SK-N-SH treated with all-trans-retinoic acid at 6 μM for 48 hours (cell line): Measurements from ENCODE around the gene SHANK3.

Experiments
- ATAC-seq: fragments of 200-7000 bp; cut with Tn5 transposase; 3 replicates; pipeline ENCODE4 v1.9.1; 2020; ENCODE audit warnings: mild to moderate bottlenecking, moderate library complexity
- BACH2 ChIP-seq: fragments of 250-450 bp; sonication (Bioruptor Pico); IDR thresholded peaks from 2 replicates; pipeline ENCODE4 v1.9.0; 2021; ENCODE audit warnings: mild to moderate bottlenecking, borderline replicate concordance
- CSDC2 ChIP-seq: fragments of 250-450 bp; sonication (Bioruptor Pico); IDR thresholded peaks from 2 replicates; pipeline ENCODE4 v1.5.0; 2020; ENCODE audit warnings: mild to moderate bottlenecking, moderate library complexity
- ISL1 ChIP-seq: fragments of 250-450 bp; sonication (Bioruptor Pico); IDR thresholded peaks from 2 replicates; pipeline ENCODE4 v2.1.2; 2022; ENCODE audit warnings: mild to moderate bottlenecking, moderate library complexity
- OSR1 ChIP-seq: fragments of 250-450 bp; sonication (Bioruptor Pico); IDR thresholded peaks from 2 replicates; pipeline ENCODE4 v1.8.0; 2022; ENCODE audit warnings: moderate library complexity, mild to moderate bottlenecking, inconsistent platforms
- SNAI2 ChIP-seq: fragments of 250-450 bp; sonication (Bioruptor Pico); IDR thresholded peaks from 2 replicates; pipeline ENCODE4 v1.5.0; 2020; ENCODE audit warnings: mild to moderate bottlenecking, moderate library complexity
- ZC3H10 ChIP-seq: fragments of 250-450 bp; sonication (Bioruptor Pico); IDR thresholded peaks from 2 replicates; pipeline ENCODE4 v1.5.1; 2021; ENCODE audit warnings: mild to moderate bottlenecking, moderate library complexity
- ZFP3 ChIP-seq: fragments of 250-450 bp; sonication (Bioruptor Pico); IDR thresholded peaks from 2 replicates; pipeline ENCODE4 v1.5.0; 2020; ENCODE audit warnings: mild to moderate bottlenecking, moderate library complexity
- ZFP30 ChIP-seq: fragments of 450-650 bp; formaldehyde crosslinking; IDR thresholded peaks from 2 replicates; pipeline ENCODE4 v1.5.0; 2022; ENCODE audit warnings: mild to moderate bottlenecking, moderate library complexity
- ZNF565 ChIP-seq: fragments of 450-650 bp; formaldehyde crosslinking; conservative IDR thresholded peaks from 2 replicates; pipeline ENCODE4 v1.5.0; 2020; ENCODE audit warnings: low read depth, mild to moderate bottlenecking, moderate library complexity
- ZNF70 ChIP-seq: fragments of 450-650 bp; formaldehyde crosslinking; IDR thresholded peaks from 2 replicates; pipeline ENCODE4 v1.5.0; 2020; ENCODE audit warnings: mild to moderate bottlenecking, moderate library complexity
- ZNF8 ChIP-seq: fragments of 450-650 bp; formaldehyde crosslinking; IDR thresholded peaks from 2 replicates; pipeline ENCODE4 v1.5.0; 2020; ENCODE audit warnings: mild to moderate bottlenecking, moderate library complexity
- TF ChIP-seq, protein P1 (sequence below): fragments of 250-450 bp; sonication (Bioruptor Pico); IDR thresholded peaks from 2 replicates; pipeline ENCODE4 v1.8.0; 2020; ENCODE audit warnings: mild to moderate bottlenecking, moderate library complexity, borderline replicate concordance
- TF ChIP-seq, protein P2 (sequence below): fragments of 250-450 bp; sonication (Bioruptor Pico); IDR thresholded peaks from 2 replicates; pipeline ENCODE4 v1.8.0; 2021; ENCODE audit warnings: low read depth, mild to moderate bottlenecking, moderate library complexity, borderline replicate concordance
- TF ChIP-seq, protein P3 (sequence below): fragments of 250-450 bp; sonication (Bioruptor Pico); IDR thresholded peaks from 2 replicates; pipeline ENCODE4 v1.5.1; 2020; ENCODE audit warnings: low read depth, mild to moderate bottlenecking, moderate library complexity
- TF ChIP-seq, protein P4 (sequence below): fragments of 250-450 bp; sonication (Bioruptor Pico); IDR thresholded peaks from 2 replicates; pipeline ENCODE4 v1.5.0; 2020; ENCODE audit warnings: mild to moderate bottlenecking, moderate library complexity

Gene SHANK3

DNA sequence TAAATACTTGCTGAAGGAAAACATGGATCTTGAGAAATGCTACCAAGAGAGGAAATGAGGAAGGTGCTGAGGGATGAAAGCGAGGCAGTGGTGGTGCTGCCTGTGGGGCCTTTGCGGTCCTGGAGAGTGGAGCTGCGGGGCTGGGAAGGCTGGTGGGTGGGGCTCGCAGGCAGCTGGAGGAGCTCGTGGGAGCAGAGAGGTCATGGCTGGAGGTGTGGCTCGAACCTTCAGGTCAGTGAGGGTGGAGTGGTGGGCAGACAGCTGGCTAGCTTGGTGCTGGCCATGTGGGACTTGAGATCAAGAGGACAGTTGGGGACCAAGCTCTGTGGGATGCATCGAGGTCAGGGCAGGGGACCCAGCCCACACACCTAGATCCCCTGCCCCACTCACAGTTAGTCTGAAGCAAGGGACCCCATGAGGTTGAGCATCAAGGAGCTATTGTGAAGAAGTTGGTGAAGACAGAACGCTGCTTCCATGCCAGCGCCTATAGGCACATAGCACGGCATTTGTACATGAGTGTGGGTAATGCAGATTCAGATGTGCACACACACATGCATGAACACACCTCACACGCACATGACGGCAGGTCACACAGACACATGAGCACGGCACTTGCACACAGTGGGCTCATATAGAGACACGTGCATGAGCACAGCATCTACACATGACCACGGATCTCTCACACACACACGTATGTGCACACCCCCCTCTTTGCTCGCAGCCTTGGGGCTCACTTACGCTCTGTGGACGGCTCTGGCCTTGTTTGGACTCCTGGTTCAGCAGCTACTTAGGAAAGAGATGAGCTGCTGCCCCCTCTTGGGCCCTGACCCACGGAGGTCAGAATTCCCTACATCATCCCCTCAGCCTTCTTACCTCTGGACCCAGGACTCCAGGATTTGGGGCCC is 30.4 kb downstream of the SHANK3 start:
- no peak; the same call in 2 of the 3 replicates for ATAC-seq
- TF ChIP-seq ZNF70 (CRISPR knock-in tag) (no peak), CSDC2 (CRISPR knock-in tag) (no peak), ZNF8 (CRISPR knock-in tag) (no peak), ZFP3 (CRISPR knock-in tag) (no peak)
- TF ChIP-seq, protein P1, sequence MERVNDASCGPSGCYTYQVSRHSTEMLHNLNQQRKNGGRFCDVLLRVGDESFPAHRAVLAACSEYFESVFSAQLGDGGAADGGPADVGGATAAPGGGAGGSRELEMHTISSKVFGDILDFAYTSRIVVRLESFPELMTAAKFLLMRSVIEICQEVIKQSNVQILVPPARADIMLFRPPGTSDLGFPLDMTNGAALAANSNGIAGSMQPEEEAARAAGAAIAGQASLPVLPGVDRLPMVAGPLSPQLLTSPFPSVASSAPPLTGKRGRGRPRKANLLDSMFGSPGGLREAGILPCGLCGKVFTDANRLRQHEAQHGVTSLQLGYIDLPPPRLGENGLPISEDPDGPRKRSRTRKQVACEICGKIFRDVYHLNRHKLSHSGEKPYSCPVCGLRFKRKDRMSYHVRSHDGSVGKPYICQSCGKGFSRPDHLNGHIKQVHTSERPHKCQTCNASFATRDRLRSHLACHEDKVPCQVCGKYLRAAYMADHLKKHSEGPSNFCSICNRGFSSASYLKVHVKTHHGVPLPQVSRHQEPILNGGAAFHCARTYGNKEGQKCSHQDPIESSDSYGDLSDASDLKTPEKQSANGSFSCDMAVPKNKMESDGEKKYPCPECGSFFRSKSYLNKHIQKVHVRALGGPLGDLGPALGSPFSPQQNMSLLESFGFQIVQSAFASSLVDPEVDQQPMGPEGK (CRISPR knock-in tag): no peak
- TF ChIP-seq, protein P2, sequence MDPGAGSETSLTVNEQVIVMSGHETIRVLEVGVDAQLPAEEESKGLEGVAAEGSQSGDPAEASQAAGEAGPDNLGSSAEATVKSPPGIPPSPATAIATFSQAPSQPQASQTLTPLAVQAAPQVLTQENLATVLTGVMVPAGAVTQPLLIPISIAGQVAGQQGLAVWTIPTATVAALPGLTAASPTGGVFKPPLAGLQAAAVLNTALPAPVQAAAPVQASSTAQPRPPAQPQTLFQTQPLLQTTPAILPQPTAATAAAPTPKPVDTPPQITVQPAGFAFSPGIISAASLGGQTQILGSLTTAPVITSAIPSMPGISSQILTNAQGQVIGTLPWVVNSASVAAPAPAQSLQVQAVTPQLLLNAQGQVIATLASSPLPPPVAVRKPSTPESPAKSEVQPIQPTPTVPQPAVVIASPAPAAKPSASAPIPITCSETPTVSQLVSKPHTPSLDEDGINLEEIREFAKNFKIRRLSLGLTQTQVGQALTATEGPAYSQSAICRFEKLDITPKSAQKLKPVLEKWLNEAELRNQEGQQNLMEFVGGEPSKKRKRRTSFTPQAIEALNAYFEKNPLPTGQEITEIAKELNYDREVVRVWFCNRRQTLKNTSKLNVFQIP (CRISPR knock-in tag): no peak

DNA sequence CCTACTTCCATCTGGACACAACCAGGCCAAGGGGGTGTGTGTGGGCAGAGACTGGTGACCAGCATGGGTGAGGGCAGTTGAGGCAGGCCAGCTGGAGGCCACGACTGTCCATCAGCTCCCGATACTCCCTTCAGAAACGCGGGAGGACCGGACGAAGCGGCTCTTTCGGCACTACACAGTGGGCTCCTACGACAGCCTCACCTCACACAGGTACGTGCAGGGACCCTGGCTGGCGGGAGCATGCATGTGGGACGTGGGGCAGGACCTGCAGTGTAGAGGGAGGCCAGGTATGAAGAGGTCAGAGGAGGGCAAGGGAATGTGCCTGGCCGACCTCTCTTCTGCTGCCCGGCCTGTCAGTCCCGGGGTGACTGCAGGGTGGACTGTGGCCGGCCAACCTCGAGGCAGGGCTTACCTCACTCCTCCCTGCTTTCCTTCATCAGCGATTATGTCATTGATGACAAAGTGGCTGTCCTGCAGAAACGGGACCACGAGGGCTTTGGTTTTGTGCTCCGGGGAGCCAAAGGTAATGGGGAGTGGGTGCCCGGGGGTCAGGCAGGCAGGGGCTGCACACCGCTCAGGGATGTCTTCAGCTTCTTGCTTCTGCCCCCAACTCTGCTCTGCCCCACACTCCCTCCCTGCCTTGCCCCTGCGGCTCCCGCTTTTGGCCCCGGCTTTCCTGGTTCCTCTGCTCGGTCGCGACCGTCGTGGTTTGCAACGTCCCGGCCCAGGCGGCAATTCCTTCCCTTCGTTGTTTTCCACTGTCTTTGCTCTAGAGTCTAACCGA is 31.3 kb downstream of the SHANK3 start:
- no peak for ATAC-seq
- TF ChIP-seq SNAI2 (CRISPR knock-in tag) (no peak), ISL1 (CRISPR knock-in tag) (no peak), ZNF8 (CRISPR knock-in tag) (no peak), ZFP30 (CRISPR knock-in tag) (no peak), CSDC2 (CRISPR knock-in tag) (no peak)
- TF ChIP-seq, protein P1 (CRISPR knock-in tag): no peak
- TF ChIP-seq, protein P3, sequence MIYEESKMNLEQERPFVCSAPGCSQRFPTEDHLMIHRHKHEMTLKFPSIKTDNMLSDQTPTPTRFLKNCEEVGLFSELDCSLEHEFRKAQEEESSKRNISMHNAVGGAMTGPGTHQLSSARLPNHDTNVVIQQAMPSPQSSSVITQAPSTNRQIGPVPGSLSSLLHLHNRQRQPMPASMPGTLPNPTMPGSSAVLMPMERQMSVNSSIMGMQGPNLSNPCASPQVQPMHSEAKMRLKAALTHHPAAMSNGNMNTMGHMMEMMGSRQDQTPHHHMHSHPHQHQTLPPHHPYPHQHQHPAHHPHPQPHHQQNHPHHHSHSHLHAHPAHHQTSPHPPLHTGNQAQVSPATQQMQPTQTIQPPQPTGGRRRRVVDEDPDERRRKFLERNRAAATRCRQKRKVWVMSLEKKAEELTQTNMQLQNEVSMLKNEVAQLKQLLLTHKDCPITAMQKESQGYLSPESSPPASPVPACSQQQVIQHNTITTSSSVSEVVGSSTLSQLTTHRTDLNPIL (CRISPR knock-in tag): no peak

DNA sequence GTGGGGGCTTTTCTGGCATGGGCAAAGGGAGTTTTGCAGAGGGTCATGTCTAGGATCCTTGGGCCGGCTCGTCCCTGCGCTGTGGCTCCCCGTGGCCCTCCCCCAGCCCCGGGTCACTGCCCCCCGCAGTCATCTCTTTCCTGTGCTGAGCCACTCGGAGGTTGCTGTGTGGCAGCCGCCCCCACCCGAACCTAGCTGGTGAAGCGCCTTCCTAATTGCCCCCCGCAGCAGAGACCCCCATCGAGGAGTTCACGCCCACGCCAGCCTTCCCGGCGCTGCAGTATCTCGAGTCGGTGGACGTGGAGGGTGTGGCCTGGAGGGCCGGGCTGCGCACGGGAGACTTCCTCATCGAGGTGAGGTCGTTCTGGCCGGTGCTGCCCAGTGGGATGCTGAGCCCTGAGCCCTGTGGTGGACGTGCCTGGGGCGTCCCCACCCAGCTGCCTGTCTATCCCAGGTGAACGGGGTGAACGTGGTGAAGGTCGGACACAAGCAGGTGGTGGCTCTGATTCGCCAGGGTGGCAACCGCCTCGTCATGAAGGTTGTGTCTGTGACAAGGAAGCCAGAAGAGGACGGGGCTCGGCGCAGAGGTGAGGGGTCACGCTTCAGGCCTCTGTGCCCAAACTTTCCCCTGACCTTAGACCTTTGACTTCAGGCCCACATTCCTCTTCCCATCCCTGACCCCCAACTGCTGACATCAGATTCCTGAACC is 32.0 kb downstream of the SHANK3 start:
- no peak for TF ChIP-seq ZFP3 (CRISPR knock-in tag)
- no peak for TF ChIP-seq ISL1 (CRISPR knock-in tag)
- no peak for TF ChIP-seq ZC3H10 (CRISPR knock-in tag)
- no peak for TF ChIP-seq ZNF565 (CRISPR knock-in tag)
- TF ChIP-seq, protein P1 (CRISPR knock-in tag): no peak
- TF ChIP-seq, protein P4, sequence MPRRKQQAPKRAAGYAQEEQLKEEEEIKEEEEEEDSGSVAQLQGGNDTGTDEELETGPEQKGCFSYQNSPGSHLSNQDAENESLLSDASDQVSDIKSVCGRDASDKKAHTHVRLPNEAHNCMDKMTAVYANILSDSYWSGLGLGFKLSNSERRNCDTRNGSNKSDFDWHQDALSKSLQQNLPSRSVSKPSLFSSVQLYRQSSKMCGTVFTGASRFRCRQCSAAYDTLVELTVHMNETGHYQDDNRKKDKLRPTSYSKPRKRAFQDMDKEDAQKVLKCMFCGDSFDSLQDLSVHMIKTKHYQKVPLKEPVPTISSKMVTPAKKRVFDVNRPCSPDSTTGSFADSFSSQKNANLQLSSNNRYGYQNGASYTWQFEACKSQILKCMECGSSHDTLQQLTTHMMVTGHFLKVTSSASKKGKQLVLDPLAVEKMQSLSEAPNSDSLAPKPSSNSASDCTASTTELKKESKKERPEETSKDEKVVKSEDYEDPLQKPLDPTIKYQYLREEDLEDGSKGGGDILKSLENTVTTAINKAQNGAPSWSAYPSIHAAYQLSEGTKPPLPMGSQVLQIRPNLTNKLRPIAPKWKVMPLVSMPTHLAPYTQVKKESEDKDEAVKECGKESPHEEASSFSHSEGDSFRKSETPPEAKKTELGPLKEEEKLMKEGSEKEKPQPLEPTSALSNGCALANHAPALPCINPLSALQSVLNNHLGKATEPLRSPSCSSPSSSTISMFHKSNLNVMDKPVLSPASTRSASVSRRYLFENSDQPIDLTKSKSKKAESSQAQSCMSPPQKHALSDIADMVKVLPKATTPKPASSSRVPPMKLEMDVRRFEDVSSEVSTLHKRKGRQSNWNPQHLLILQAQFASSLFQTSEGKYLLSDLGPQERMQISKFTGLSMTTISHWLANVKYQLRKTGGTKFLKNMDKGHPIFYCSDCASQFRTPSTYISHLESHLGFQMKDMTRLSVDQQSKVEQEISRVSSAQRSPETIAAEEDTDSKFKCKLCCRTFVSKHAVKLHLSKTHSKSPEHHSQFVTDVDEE (CRISPR knock-in tag): no peak
- TF ChIP-seq BACH2 (CRISPR knock-in tag): no peak
- TF ChIP-seq OSR1 (CRISPR knock-in tag): no peak
- no peak for ATAC-seq
